Smooth muscle cell (in vitro differentiated cells): ENCODE results near the gene STYK1. TPM values are rescaled to one million over a fixed set of nuclear protein-coding genes. Genes with fewer than 3 reads are reported as not detected.

ENCODE experiments used
- DNase-seq: peaks from one replicate; lab custom pipeline; 2025; ENCODE audit not compliant: unreplicated experiment; lab: John Stamatoyannopoulos, UW
- H2AFZ ChIP-seq: fragments of 200-600 bp; sonication (generic); 2 replicates; pipeline ENCODE4 v1.6.0; 2016; ENCODE audit warnings: antibody characterized with exemption, low read depth, mild to moderate bottlenecking
- H3F3A ChIP-seq: fragments of 200-600 bp; sonication (generic); 2 replicates; pipeline ENCODE4 v1.6.0; 2017; ENCODE audit warnings: antibody characterized with exemption, low read depth
- H3K27ac ChIP-seq: fragments of 200-600 bp; sonication (generic); 2 replicates; pipeline ENCODE4 v1.5.1; 2016; ENCODE audit warnings: low read depth, mild to moderate bottlenecking
- H3K27me3 ChIP-seq: fragments of 200-600 bp; sonication (generic); 2 replicates; pipeline ENCODE4 v1.6.1; 2016; ENCODE audit warnings: low read depth, mild to moderate bottlenecking
- H3K36me3 ChIP-seq: fragments of 200-600 bp; sonication (generic); 2 replicates; pipeline ENCODE4 v1.5.1; 2016; ENCODE audit warnings: low read depth
- H3K4me1 ChIP-seq: fragments of 200-600 bp; sonication (generic); 2 replicates; pipeline ENCODE4 v1.5.1; 2016; ENCODE audit warnings: low read depth
- H3K4me2 ChIP-seq: fragments of 200-600 bp; sonication (generic); 2 replicates; pipeline ENCODE4 v1.6.0; 2016; ENCODE audit warnings: mild to moderate bottlenecking
- H3K4me3 ChIP-seq: fragments of 200-600 bp; sonication (generic); 2 replicates; pipeline ENCODE4 v1.5.1; 2016; ENCODE audit warnings: mild to moderate bottlenecking
- H3K79me2 ChIP-seq: fragments of 200-600 bp; sonication (generic); 2 replicates; pipeline ENCODE4 v1.6.0; 2016; ENCODE audit warnings: low read depth, mild to moderate bottlenecking
- H3K9ac ChIP-seq: fragments of 200-600 bp; sonication (generic); 2 replicates; pipeline ENCODE4 v1.6.0; 2016; ENCODE audit warnings: low read depth
- H3K9me3 ChIP-seq: fragments of 200-600 bp; sonication (generic); replicated peaks from 2 replicates; pipeline ENCODE4 v1.5.1; 2016; ENCODE audit warnings: low read depth
- H4K20me1 ChIP-seq: fragments of 200-600 bp; sonication (generic); 2 replicates; pipeline ENCODE4 v1.6.0; 2016; ENCODE audit warnings: low read depth
- CTCF ChIP-seq: fragments of 200-600 bp; sonication (generic); IDR thresholded peaks from 2 replicates; pipeline ENCODE4 v1.5.1; 2017; ENCODE audit warnings: borderline replicate concordance, mild to moderate bottlenecking, antibody characterized with exemption; ENCODE audit not compliant: insufficient read depth, poor library complexity, severe bottlenecking
- WGBS: methylation state at CpG from one replicate; pipeline ENCODE4 v1.1.7; 2016; ENCODE audit warnings: low lambda C conversion rate; 5-methylcytosine and 5-hydroxymethylcytosine counted together
- polyA plus RNA-seq: library from polyadenylated mRNA; unstranded; fragments of >200 nt; fragmentation: Nextera tagmentation; extraction: Ambion mirVana; gene quantifications from 2 replicates; pipeline ENCODE4 v1.2.1, GENCODE V29; 2016
- total RNA-seq: library from RNA; depleted of rRNA; stranded (reverse); fragments of >200 nt; gene quantifications from 2 replicates; pipeline ENCODE4 v1.2.3, GENCODE V29; 2014

The STYK1 gene
- total and polyA plus RNA-seq, 2 experiments from 2014 or later, result 0.24 to 1.2 TPM

GRCh38 chr12:10623131-10623530 is 50.7 kb downstream of the STYK1 start:
- no peak overlapping the region for H3K4me3 ChIP-seq
- H3K4me1 ChIP-seq, result no peaks in the 10 kb centered on the region
- no peaks in the 10 kb centered on the region for H3K79me2 ChIP-seq
- TF ChIP-seq CTCF, result no peak
- no peak overlapping the region for H3K4me2 ChIP-seq
- H3F3A ChIP-seq, result no peaks in the 10 kb centered on the region
- no peaks in the 10 kb centered on the region for H3K27me3 ChIP-seq
- H4K20me1 ChIP-seq, result no peaks in the 10 kb centered on the region
- H2AFZ ChIP-seq, result no peak overlapping the region
- no peak overlapping the region for H3K9ac ChIP-seq
- no peak for DNase-seq
- H3K27ac ChIP-seq, result no peak overlapping the region
- no peaks in the 10 kb centered on the region for H3K9me3 ChIP-seq
- H3K36me3 ChIP-seq, result no peaks in the 10 kb centered on the region

GRCh38 chr12:10621278-10621677 is 52.6 kb downstream of the STYK1 start:
- no peaks in the 10 kb centered on the region for H3F3A ChIP-seq
- TF ChIP-seq CTCF, result no peak
- no peak overlapping the region for H3K4me2 ChIP-seq
- H3K9ac ChIP-seq, result no peak overlapping the region
- whole genome bisulfite sequencing, result 86% methylated on average over 1 of the region's 1 CpG
- H3K4me3 ChIP-seq, result no peak overlapping the region
- no peak overlapping the region for H2AFZ ChIP-seq
- no peak overlapping the region for H3K27ac ChIP-seq
- no peaks in the 10 kb centered on the region for H3K9me3 ChIP-seq
- no peaks in the 10 kb centered on the region for H3K79me2 ChIP-seq
- H3K36me3 ChIP-seq, result no peaks in the 10 kb centered on the region
- no peaks in the 10 kb centered on the region for H3K4me1 ChIP-seq
- no peaks in the 10 kb centered on the region for H4K20me1 ChIP-seq
- DNase-seq, result no peak
- no peaks in the 10 kb centered on the region for H3K27me3 ChIP-seq

DNA sequence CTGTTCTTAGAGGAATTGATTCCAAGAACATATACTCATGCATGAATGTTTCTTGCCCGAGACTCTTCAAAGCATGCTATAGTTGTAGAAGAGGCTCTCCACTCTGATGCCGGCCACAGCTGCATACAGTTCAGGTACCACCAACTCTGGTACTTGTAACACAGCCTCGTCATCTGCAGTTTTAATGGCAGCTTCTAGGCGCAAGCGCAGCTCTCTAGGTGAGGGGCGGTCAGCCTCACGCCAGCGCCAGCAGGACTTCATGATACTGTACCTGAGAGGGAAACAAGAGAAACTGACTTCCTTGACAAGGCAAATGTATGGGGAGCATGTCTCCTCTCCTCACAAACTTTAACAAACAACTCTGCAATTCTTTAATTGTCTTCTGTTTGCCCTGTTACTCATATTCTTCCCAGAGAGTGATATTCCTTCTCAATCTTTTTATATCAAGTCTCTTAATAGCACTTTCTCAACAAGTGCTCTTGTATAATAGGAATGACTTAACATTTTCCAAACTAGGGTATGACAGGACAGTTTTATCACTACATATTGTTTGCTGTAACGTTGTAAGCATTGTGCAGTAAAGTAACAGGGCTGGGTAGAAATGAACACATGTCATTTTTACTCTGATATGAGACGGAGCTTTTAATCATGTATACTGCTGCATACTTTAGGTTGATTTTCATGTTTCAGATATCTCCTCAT is 53.6 kb downstream of the STYK1 start:
- no peak for TF ChIP-seq CTCF
- Histone ChIP-seq H3K4me2 (no peak overlapping the region), H3K9ac (no peak overlapping the region), H3K4me3 (no peak overlapping the region), H3K79me2 (no peaks in the 10 kb centered on the region), H4K20me1 (no peaks in the 10 kb centered on the region), H3K9me3 (no peaks in the 10 kb centered on the region), H3K36me3 (no peaks in the 10 kb centered on the region), H3K4me1 (no peaks in the 10 kb centered on the region), H3F3A (no peaks in the 10 kb centered on the region), H3K27me3 (no peaks in the 10 kb centered on the region), H3K27ac (no peak overlapping the region), H2AFZ (no peak overlapping the region)
- DNase-seq, result no peak
- 87% methylated on average over 10 of the region's 10 CpGs for whole genome bisulfite sequencing
